Measurements from ENCODE around the gene NFIA.

NFIA gene

DNA sequence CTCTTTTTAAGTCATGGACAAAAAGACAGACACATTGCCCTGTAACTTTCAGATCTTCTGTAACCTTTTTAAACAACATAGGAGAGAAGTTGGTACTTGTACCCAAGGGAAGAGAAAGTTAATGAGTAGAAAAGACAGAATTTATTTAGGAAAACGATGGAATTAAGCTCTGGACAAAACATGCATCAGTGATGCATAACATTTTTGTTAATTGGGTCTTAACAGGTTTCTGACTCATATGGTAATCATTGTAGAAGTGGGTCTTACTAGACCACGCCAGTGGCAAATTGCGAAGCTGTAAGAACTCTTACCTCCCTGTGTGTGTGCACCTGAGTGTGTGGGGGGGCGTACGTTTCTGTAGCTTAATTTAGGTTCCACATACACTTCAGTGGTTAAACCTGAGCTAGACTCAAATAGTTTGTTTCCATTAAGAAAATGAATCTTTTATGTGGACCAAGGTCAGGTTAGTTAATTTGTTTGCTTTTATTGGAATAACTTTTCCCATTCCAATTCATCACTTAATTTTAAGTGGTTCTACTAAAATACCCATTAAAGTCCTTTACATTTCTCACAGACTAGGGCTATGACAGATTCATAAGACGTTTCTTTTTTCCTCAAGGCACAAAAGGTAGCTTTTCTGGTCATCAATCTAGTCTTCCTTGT is 48.1 kb downstream of the NFIA start:
- DNase-seq (ENCODE audit: low read depth) = no peak

DNA sequence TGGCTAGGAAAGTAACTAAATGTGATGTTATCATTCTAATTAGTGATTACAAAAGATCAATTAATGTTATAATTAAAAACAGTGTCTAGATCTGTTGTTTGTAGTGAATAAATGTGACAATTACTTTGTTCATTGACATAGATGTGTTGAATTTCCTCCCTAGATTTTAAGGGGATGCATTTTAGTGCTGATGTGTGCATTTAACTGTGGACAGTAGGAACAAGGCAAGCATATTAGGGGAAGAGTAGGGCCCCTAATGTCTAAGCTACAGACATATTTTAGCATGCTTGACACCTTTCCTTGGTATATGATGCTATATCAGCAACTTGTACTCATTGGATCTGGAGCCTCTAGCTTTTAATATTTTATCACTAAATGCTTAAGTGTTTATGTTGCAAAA is 48.9 kb downstream of the NFIA start:
- no peak for DNase-seq (ENCODE audit: low read depth)

DNA sequence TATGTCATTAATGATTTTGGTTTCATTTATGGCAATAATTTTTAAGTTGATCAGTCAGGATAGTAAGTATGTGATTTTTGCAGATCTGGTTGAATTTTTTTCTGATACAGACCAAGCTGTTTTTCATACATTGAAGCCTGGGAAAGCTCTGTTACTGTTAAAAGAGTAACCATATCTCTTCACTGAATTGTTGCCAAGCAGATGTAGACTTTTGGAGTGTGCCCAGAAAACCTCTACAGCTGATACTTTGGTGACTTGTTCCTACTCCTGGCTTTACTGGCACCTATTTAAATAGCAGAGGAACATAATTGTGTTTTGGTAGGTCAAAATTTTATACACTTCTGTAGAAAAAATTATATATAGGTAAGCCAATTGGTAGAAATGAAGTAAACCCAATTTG is 49.4 kb downstream of the NFIA start:
- DNase-seq (ENCODE audit: low read depth) = no peak

DNA sequence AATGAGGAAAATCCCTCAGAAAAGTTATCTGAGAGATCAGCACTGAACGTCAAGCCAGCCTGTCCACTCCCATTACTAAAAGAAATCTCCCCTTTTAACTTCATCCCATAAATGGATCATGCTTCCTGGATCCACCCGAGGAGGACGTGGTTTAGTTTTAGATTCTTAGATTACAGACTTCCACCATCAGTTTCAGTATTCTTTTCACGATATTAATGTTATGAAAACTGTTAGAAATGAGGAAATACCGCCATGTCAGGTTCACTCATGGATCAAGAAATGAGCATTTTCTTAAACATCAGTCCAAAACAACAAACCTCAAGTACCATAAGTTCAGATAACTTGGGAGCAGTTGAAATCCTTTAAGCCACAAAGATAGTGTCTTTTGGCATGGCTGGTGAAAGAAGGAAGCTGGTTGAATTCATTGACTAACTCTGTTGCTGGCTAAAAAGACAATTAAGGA is 49.8 kb downstream of the NFIA start:
- no peak for DNase-seq (ENCODE audit: low read depth)

DNA sequence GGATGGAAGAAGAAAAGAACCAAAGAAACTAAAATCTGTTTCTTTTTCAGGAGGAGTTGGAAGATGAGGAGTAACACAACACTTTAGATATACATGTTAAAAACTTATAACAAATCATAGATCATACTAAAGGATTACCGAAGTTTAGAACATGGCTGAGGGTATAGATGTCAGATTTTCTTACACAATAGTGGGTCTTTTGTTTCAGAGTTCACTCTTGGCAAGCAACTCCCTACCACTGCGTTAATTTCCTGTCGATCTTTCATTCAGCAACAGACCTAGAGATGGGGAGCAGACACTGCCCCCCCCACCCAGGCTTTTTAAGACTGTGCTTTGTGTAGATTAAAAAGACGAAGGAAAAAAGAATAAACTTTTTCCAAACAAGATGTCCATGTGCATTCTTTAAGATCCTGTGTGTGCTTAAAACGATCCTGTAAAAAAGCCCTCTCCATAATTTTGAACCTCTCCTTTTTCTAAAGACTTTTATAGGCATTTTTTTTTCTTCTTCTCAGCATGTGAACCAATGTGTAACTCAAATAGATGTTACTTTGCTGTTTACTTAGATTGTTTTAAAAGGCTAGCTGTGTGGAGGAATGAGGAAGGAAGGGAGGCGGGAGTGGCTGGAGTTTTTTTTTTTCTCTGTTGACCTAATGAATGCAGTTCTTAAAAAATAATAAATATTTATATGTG is 50.4 kb downstream of the NFIA start:
- DNase-seq (ENCODE audit: low read depth) = no peak

DNA sequence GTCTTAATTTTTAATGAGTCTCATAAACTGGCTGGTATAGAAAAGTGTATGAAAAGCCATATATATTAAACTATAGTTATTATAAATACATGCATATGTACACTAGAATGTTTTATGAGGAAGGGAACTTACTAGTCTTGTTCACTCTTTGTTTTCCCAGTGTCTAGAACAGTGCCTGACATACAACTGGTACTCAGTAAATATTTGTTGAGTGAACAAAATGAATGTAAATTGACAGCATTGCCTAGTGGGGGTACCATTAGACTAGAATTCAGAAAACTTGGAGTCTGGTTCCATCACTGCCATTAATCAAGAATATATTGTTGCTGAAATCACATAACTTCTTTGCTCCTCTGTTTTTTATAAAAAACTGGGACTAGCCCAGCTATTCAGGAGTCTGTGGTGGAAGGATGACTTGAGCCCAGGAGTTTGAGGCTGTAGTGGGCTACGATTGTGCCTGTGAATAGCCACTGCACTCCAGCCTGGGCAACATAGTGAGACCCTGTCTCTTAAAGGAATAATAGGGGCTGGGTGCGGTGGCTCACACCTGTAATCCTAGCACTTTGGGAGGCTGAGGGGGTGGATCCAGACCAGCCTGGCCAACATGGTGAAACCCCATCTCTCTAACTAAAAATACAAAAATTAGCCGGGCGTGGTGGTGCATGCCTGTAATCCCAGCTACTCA is 51.1 kb downstream of the NFIA start:
- DNase-seq (ENCODE audit: low read depth) = no peak

DNA sequence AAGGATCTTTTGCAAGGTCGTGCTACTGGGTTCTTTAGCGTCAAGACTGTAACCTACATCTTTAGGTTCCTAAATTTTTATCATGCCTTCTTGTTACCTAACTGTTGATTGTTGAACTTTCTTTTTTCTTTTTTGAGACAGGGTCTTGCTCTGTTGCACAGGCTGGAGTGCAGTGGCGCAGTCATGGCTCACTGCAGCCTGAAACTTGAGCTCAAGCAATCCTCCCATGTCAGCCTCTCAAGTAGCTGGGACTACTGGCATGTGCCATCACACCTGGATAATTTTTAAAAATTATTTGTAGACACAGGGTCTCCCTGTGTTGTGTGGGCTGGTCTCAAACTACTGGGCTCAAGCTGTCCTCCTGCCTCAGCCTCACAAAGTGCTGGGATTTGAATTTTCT is 52.9 kb downstream of the NFIA start:
- no peak for DNase-seq (ENCODE audit: low read depth)

DNA sequence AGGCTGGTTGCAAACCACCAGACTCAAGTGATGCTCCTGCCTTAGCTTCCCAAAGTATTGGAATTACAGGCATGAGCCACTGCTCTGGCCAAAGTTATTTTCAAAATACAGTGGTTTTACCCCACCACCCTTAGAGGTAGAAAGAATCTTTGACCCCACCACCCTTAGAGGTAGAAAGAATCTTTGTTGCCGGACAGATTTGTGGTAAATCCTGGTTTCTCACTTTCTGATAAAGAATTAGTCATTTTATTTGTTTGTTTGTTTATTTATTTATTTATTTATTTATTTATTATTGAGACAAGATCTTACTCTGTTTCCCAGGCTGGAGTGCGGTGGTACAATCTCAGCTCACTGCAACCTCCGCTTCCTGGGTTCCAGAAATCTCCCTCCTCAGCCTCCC is 55.9 kb downstream of the NFIA start:
- no peak for DNase-seq (ENCODE audit: low read depth)

DNA sequence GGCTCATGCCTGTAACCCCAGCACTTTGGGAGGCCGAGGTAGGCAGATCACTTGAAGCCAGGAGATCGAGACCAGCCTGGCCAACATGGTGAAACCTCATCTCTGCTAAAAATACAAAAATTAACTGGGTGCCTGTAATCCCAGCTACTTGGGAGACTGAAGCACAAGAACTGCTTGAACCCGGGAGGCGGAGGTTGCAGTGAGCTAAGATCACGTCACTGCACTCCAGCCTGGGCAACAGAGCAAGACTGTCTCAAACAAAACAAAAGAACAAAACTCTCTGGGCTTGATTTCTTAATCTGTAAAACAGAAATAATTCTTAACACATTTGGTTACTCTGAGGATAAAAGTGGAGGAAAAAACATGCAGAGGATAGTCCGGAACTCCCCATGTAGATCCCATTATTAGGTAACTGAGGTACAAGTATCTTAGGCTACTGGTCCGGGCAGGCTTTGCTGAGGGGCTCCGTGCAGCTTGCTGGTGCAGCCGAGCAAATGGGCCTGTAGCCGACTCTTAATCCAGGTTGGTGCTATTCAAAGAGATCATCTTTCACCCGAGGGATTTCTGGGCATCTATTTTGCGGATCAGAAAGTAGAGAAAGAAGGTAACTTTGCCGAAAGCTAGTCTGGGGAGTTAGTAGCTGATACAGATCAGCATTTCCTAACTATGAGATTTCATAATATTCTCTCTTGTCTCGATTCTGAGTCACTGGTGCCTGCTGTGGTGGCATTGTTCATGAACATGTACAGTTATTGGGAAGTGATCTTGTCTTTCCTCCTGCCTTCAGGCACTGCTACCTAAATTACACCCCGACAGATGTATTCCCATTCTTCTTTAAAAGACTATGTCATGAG is 56.8 kb downstream of the NFIA start:
- DNase-seq (ENCODE audit: low read depth) = no peak

DNA sequence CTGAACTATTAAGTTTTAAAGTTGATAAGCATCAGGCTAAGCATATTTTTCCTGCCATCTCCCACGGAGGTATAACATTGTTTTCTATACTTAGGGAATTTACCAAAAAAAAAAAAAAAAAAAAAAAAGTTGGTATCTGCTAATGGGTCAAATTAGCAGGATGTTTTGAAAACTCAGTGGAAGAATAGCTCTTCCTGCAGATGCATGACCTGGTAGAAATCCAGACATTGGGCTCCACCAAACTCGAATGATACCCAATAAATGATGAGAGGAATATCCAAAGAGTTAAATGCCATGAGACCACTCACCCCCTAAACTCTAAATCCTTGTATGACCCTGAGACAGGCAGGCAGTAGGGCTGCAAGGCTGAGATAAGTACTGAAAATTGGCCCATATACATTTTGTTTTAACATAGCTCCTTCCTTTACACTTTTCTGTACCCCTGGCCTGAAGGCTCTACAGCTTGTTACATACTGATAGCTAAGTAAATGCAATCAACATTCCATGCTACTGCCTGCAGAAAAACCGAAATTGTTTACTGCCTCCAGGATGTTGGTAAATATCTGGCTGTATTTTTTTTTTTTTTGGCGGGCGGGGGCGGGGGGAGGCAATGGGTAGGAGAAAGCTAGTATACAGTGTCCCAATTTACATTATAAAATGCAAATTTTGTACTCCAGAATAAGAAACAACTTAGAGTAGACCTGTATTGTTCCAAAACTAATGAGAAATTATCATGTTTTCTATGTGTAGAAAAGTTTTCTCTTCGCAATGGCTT is 57.6 kb downstream of the NFIA start:
- no peak for DNase-seq (ENCODE audit: low read depth)

DNA sequence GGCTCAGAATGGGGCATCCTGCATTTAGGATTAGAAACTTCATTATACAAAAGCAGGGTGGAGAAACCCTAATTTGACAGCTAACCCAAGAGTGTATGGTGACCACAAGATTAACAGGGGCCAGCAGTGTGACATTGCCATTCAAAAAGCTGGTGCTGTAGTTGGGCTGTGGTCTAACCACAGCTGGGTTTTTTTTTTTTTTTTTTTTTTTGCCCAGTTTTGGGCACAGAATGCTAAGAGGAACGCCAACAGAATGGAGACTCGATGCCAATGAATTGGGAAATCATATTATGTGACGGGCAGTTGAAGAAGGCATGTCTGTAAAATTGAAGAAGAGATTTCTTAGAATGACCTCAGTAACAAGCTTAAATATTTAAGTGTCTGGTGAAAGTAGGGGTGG is 58.4 kb downstream of the NFIA start:
- DNase-seq (ENCODE audit: low read depth) = no peak

DNA sequence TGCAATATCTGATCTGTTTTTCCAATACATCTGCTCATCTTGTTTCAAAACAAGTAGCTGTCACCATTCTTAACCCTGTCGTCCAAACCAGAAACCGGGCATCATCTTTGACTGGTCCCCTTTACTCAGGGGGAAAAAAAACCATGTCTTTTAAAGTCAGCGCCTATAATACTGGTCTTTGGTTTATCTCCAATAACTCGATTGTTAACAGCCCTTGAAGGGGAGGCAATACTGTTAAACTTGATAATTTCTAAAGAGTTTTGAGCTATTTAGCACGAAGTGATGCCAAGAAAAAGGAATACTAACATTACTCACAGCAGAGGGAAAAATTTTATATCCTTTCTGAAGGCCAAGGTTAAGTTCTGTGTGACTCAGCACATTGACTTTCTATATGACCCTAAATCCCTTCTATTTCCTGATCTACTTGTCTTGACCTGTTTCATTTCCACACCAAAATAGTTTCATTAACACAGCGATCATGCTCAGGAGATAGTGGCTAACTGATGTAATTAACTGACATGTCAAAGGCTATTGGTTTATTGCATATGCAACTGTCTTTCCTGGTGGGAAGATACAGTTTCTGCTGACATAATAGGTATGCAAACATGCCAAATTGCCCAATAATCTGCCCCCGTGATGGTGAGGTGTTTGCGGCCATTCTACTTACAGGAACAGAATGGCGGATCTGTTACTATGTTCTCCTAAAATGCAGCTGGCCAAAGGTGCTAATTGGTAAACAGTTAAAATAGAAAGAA is 59.1 kb downstream of the NFIA start:
- no peak for DNase-seq (ENCODE audit: low read depth)

DNA sequence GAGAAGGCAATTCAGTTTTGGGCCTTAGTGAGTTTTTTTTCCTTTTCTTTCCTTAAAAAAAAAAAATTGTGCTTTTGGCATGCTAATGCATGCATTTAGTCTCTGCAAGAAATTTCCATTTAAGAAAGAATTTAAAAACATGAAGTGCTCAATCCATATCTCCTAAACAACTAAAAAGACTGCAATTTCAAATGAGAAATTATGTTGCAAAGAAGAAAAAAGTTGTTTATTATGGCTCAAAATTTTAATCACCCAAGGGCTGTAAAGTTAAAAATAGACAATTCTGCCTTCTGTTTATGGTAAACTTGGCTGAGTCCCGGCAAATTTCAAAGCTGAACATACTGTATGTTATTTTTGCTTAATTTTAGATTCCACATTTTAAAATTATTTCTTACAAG is 59.7 kb downstream of the NFIA start:
- no peak for DNase-seq (ENCODE audit: low read depth)

DNA sequence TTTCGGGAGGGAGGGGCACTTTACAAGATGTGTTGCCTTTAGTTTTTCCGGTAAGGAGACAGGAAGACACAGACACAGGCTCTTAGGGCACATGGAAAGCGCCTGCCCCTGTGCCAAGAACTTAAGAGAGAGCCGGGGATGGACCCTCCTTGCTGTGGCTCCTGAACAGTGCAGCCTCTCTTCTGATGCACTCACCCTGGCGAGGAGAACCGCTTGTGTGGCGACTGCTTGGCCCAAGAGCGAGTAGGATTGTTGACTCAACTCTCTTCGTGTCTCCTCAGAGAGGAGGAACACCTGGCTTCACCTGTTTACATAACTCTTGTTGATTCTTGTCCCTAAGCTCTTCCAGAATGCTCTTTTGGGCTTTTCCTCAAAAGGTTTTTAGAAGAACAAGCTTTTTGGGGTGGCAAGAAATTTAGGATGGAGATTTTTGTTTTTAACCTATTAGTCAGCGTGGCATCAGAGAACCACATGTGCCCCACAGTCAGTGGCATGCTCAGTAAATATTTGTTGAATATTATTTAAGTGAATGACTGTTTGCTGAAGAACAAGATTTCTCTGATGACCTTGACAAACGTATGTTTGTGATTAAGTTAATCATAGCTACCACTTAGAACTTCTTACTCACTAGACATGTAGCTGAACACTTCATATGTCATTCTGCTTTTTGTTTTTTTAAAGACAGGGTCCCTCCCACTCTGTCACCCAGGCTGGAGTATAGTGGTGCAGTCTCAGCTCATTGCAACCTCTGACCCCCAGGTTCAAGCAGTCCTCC is 60.6 kb downstream of the NFIA start:
- no peak for DNase-seq (ENCODE audit: low read depth)

DNA sequence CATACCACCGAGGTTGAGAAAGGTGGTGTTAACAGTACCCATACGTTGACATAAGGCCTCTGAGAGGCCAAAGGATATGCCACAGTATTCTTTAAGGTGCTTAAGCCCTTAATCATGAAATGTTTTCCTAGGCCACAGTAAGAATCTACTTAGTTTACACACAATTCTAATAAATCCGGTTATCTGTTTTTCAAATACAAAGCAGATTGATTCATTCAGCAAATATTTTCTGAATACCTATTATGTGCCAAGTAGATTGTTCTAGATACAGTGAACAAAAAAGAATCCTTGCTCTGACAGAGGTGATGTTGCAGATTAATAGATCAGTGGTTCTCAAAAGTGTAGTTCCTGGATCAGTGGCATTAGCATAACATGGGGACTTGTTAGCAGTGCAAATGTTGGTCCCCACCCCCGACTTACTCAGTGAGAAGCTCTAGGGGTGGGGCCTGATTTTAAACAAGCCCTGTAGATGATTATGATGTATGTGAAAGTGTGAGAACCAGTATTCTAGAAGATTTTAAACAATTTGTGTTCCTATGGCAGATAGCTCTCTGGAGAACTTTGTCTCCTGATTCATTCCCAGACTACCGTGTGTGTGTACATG is 61.6 kb downstream of the NFIA start:
- DNase-seq (ENCODE audit: low read depth) = no peak

DNA sequence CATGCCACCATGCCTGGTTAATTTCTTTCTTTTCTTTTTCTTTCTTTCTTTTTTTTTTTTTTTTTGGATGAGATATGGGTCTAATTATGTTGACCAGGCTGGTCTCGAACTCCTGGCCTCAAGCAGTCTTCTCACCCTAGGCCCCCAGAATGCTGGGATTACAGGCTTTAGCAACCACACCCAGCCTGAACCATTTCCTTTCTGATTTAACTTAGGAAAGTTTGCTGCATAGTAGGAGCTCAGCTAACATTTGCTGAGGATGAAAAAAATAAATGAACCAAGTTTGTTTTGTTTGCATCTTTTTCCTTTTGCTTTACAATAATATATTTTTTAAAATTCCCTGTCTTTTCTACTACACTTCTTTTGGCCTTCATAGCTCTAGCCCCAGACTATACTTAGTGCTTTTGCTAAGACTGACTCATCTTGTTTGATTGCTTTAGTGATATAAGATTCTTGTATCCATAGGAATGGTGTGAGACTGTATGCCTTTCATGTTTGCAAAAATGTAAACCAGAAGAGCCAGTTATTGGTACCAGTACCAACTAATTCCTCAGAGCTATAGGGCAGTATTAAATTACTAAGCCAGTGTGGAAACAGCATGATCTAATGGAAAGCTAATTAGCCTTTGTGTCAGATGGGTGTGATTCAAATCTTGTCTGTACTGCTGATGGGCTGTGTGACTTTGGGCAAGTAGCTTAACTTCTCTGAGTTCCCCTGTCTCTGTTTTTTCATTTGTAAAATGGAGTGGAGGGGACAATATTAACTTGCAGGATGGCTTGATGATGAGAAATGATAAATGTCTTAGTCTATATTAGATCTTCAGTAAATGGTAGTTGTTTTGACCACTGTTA is 66.9 kb downstream of the NFIA start:
- DNase-seq (ENCODE audit: low read depth) = no peak

DNA sequence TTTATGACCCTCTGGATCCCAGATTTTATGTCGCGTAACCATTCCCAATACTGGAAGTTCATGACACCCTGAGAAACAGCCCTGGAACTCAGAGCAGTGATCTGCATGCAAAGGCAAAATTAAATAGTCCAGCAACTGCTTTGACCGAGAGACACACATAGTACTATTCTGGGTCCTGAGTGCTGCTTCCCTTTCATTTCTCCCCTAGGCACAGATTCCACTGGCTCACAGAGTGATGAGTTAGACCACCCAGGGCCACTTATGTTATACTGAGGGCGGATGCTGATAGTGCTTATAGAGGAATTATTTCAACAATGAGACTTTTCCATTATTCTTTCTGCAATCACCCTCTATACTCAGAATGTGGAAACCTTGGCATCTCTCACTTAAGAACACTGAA is 69.2 kb downstream of the NFIA start:
- no peak for DNase-seq (ENCODE audit: low read depth)

DNA sequence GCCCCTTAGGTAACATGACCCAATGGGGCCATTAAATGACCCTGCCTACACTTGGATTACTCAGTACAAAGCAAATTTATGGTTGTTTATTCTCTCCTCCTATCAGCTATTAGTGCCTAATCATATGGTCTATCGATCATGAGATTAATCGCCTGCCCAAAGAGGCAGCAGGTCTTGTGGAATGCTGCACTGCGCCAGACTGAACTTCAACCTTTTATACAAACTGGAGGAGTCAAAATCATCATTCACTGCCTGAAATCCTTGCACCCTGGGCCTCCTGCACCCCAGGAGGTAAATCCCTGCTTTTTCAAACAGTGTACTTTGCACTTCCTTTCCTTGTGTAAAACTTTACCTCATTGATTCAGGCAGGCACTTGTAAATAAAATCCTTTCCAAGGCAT is 69.7 kb downstream of the NFIA start:
- DNase-seq (ENCODE audit: low read depth) = no peak

Measured in T follicular helper cell (primary cell).